ENCODE data around the gene PPP1R37. TPM values are rescaled to one million over a fixed set of nuclear protein-coding genes. Genes with fewer than 3 reads are reported as not detected.

The PPP1R37 gene
- total RNA-seq, 2 donors from 2014 or later: 21.7 to 22.9 TPM

GRCh38 chr19:45140144-45140503 lies 47.1 kb downstream of the PPP1R37 start:
- H3K27ac ChIP-seq: no peak overlapping the region
- TF ChIP-seq CTCF (IDR thresholded peaks at IDR 0.05): no peak
- no peak for DNase-seq (ENCODE audit: low spot score)
- no peaks in the 10 kb centered on the region for H3K27me3 ChIP-seq
- peaks cover 0 to 24% of the 10 kb centered on the region in 2 donors for H3K4me1 ChIP-seq
- peaks cover 31% of the 10 kb centered on the region for H3K36me3 ChIP-seq
- H3K4me3 ChIP-seq: no peak overlapping the region
- H3K9me3 ChIP-seq: no peaks in the 10 kb centered on the region

GRCh38 chr19:45140533-45140932 lies 47.6 kb downstream of the PPP1R37 start:
- H3K36me3 ChIP-seq: peaks cover 31% of the 10 kb centered on the region
- H3K4me1 ChIP-seq: peaks cover 0 to 24% of the 10 kb centered on the region in 2 donors
- no peak for TF ChIP-seq CTCF (IDR thresholded peaks at IDR 0.05)
- no peak overlapping the region for H3K27ac ChIP-seq
- DNase-seq (ENCODE audit: low spot score): no peak
- no peaks in the 10 kb centered on the region for H3K27me3 ChIP-seq
- H3K4me3 ChIP-seq: no peak overlapping the region
- H3K9me3 ChIP-seq: no peaks in the 10 kb centered on the region

- Histone ChIP-seq H3K4me3 (no peak overlapping the region), H3K27ac (no peak overlapping the region), H3K27me3 (no peaks in the 10 kb centered on the region), H3K36me3 (peaks cover 37% of the 10 kb centered on the region), H3K9me3 (no peaks in the 10 kb centered on the region), H3K4me1 (peaks cover 0 to 21% of the 10 kb centered on the region in 2 donors)
- no peak for TF ChIP-seq CTCF (IDR thresholded peaks at IDR 0.05)
- no peak for DNase-seq (ENCODE audit: low spot score)
These were observed 48.4 kb downstream of the PPP1R37 start for GRCh38 chr19:45141203-45141900.

GRCh38 chr19:45142016-45142725 lies 49.2 kb downstream of the PPP1R37 start:
- peaks cover 0 to 13% of the 10 kb centered on the region in 2 donors for H3K4me1 ChIP-seq
- H3K4me3 ChIP-seq: no peak overlapping the region
- no peak for DNase-seq (ENCODE audit: low spot score)
- TF ChIP-seq CTCF (IDR thresholded peaks at IDR 0.05): no peak
- no peak overlapping the region for H3K27ac ChIP-seq
- H3K27me3 ChIP-seq: no peaks in the 10 kb centered on the region
- H3K9me3 ChIP-seq: no peaks in the 10 kb centered on the region
- H3K36me3 ChIP-seq: peaks cover 40% of the 10 kb centered on the region

GRCh38 chr19:45142726-45143110 lies 49.7 kb downstream of the PPP1R37 start:
- peaks cover 40% of the 10 kb centered on the region for H3K36me3 ChIP-seq
- no peak overlapping the region for H3K27ac ChIP-seq
- H3K9me3 ChIP-seq: no peaks in the 10 kb centered on the region
- H3K4me3 ChIP-seq: no peak overlapping the region
- H3K4me1 ChIP-seq: peaks cover 0 to 8% of the 10 kb centered on the region in 2 donors
- TF ChIP-seq CTCF (IDR thresholded peaks at IDR 0.05): no peak
- H3K27me3 ChIP-seq: no peaks in the 10 kb centered on the region
- no peak for DNase-seq (ENCODE audit: low spot score)

Measured in right atrium auricular region (tissue), 2 donors.